Measurements from ENCODE around the gene ANKS1B. TPM values are rescaled to one million over a fixed set of nuclear protein-coding genes. Genes with fewer than 3 reads are reported as not detected.
A peak's percentile ranks its signal among the peaks of the same experiment; 100 is the strongest.

ANKS1B gene
- total RNA-seq, 1 donor from 2014 or later = 2.4 TPM

DNA sequence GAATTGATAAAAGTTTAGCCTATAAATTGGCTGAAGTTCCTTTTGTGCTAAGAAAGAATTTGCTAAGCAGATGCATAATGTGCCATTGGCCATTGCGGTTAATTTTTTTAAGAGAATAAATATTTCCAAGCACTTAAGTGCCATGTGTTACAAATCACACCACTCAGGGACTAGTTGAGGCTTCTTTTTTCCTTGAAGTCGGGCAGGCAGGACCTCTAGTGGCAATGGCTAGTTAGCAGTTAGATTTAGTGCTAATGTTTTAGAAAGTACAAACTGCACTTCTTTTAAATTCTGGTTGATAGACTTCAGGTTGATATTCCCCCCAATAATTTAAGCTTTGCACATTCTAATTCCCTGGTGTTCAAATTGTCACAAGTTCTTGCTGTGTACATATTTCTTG, 1045.4 kb downstream of the ANKS1B start:
- Histone ChIP-seq H3K4me1 (ENCODE audit: insufficient read depth, low read length) (no peaks in the 10 kb centered on the region), H2AFZ (ENCODE audit: low read depth, low read length) (no peak overlapping the region), H3K9me3 (ENCODE audit: insufficient read depth, low read depth, low read length) (no peaks in the 10 kb centered on the region), H3K36me3 (ENCODE audit: insufficient read depth, low read length) (no peaks in the 10 kb centered on the region), H3K4me3 (ENCODE audit: insufficient read depth, low read depth, low read length) (no peak overlapping the region), H3K27ac (ENCODE audit: low read depth, low read length) (no peak overlapping the region), H4K20me1 (ENCODE audit: insufficient read depth, low read length) (no peaks in the 10 kb centered on the region), H3K27me3 (ENCODE audit: insufficient read depth, low read length) (no peaks in the 10 kb centered on the region), H3K79me2 (ENCODE audit: insufficient read depth, low read length) (no peaks in the 10 kb centered on the region), H3K4me2 (ENCODE audit: low read length) (no peak overlapping the region), H3K9ac (ENCODE audit: low read length) (no peak overlapping the region)
- Mint-ChIP-seq H3K36me3 (ENCODE audit: low read depth, unreplicated experiment) (no peaks in the 10 kb centered on the region), H3K9me3 (ENCODE audit: unreplicated experiment) (peaks cover 7% of the 10 kb centered on the region), H3K4me1 (ENCODE audit: low read depth, unreplicated experiment) (peaks cover 4% of the 10 kb centered on the region), H3K27ac (ENCODE audit: unreplicated experiment) (no peak overlapping the region), H3K27me3 (ENCODE audit: low read depth, unreplicated experiment) (no peaks in the 10 kb centered on the region), H3K4me3 (ENCODE audit: unreplicated experiment) (no peak overlapping the region)
- DNase-seq (ENCODE audit: low read depth) (peak; percentile 42), FAIRE-seq (no peak)
- no peak for TF ChIP-seq EZH2 (IDR thresholded peaks at IDR 0.05; ENCODE audit: insufficient read depth, low read length)
- TF ChIP-seq, protein P1, sequence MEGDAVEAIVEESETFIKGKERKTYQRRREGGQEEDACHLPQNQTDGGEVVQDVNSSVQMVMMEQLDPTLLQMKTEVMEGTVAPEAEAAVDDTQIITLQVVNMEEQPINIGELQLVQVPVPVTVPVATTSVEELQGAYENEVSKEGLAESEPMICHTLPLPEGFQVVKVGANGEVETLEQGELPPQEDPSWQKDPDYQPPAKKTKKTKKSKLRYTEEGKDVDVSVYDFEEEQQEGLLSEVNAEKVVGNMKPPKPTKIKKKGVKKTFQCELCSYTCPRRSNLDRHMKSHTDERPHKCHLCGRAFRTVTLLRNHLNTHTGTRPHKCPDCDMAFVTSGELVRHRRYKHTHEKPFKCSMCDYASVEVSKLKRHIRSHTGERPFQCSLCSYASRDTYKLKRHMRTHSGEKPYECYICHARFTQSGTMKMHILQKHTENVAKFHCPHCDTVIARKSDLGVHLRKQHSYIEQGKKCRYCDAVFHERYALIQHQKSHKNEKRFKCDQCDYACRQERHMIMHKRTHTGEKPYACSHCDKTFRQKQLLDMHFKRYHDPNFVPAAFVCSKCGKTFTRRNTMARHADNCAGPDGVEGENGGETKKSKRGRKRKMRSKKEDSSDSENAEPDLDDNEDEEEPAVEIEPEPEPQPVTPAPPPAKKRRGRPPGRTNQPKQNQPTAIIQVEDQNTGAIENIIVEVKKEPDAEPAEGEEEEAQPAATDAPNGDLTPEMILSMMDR (IDR thresholded peaks at IDR 0.05; ENCODE audit: insufficient read depth, low read depth, low read length) = peak; percentile 77

DNA sequence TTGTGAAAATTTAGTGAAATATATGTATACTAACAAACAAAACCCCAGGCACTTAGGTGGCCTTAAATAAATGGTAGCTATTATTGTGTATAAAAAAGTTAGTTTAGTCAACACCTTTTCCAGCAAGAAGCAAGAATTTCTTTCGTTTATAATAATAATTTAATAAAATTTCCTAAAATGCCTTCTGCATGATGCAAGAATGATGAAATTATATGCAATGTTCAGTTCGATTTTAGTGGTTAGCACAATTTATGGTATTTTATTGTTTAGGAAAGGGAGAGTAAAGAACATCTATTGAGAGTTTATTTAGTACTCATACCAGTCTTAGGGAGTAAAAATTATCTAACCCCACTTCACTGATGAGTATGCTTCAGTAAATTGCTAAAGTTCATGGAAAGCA, 1048.9 kb downstream of the ANKS1B start:
- Histone ChIP-seq H3K4me2 (ENCODE audit: low read length) (no peak overlapping the region), H2AFZ (ENCODE audit: low read depth, low read length) (no peak overlapping the region), H3K9me3 (ENCODE audit: insufficient read depth, low read depth, low read length) (no peaks in the 10 kb centered on the region), H4K20me1 (ENCODE audit: insufficient read depth, low read length) (no peaks in the 10 kb centered on the region), H3K9ac (ENCODE audit: low read length) (no peak overlapping the region), H3K4me1 (ENCODE audit: insufficient read depth, low read length) (no peaks in the 10 kb centered on the region), H3K27ac (ENCODE audit: low read depth, low read length) (no peak overlapping the region), H3K79me2 (ENCODE audit: insufficient read depth, low read length) (no peaks in the 10 kb centered on the region), H3K4me3 (ENCODE audit: insufficient read depth, low read depth, low read length) (no peak overlapping the region), H3K27me3 (ENCODE audit: insufficient read depth, low read length) (no peaks in the 10 kb centered on the region), H3K36me3 (ENCODE audit: insufficient read depth, low read length) (no peaks in the 10 kb centered on the region)
- no peak overlapping the region for H3K4me3 Mint-ChIP-seq (ENCODE audit: unreplicated experiment)
- peaks cover 9% of the 10 kb centered on the region for H3K4me1 Mint-ChIP-seq (ENCODE audit: low read depth, unreplicated experiment)
- H3K9me3 Mint-ChIP-seq (ENCODE audit: unreplicated experiment) = peaks cover 7% of the 10 kb centered on the region
- H3K36me3 Mint-ChIP-seq (ENCODE audit: low read depth, unreplicated experiment) = no peaks in the 10 kb centered on the region
- FAIRE-seq (no peak), DNase-seq (ENCODE audit: low read depth) (no peak)
- TF ChIP-seq, protein P1 (IDR thresholded peaks at IDR 0.05; ENCODE audit: insufficient read depth, low read depth, low read length) = no peak
- TF ChIP-seq EZH2 (IDR thresholded peaks at IDR 0.05; ENCODE audit: insufficient read depth, low read length) = no peak
- no peak overlapping the region for H3K27ac Mint-ChIP-seq (ENCODE audit: unreplicated experiment)
- H3K27me3 Mint-ChIP-seq (ENCODE audit: low read depth, unreplicated experiment) = no peaks in the 10 kb centered on the region

DNA sequence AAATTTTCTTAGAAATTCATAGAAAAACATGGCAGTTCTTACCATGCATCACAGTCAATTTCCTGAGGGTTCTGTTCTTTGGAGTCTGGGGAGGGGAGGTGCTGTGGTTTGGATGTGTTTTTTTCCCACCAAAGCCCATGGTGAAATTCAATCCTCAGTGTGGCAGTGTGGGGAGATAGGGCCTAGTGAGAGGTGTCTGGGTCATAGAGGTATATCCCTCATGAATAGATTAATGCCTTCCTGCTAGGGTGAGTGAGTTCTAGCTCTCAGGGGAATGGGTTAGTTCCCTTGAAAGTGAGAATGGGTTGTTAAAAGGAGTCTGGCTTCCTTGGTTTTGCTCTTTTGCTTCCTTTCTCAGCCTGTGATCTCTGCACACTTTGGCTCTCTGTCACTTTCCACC, 1061.9 kb downstream of the ANKS1B start:
- H3K9me3 Mint-ChIP-seq (ENCODE audit: unreplicated experiment) = peaks cover 11% of the 10 kb centered on the region
- Histone ChIP-seq H2AFZ (ENCODE audit: low read depth, low read length) (no peak overlapping the region), H3K4me3 (ENCODE audit: insufficient read depth, low read depth, low read length) (no peak overlapping the region), H3K27me3 (ENCODE audit: insufficient read depth, low read length) (no peaks in the 10 kb centered on the region), H3K4me1 (ENCODE audit: insufficient read depth, low read length) (no peaks in the 10 kb centered on the region), H3K36me3 (ENCODE audit: insufficient read depth, low read length) (no peaks in the 10 kb centered on the region), H3K9ac (ENCODE audit: low read length) (no peak overlapping the region), H3K9me3 (ENCODE audit: insufficient read depth, low read depth, low read length) (no peaks in the 10 kb centered on the region), H3K79me2 (ENCODE audit: insufficient read depth, low read length) (no peaks in the 10 kb centered on the region), H3K4me2 (ENCODE audit: low read length) (no peak overlapping the region), H4K20me1 (ENCODE audit: insufficient read depth, low read length) (no peaks in the 10 kb centered on the region), H3K27ac (ENCODE audit: low read depth, low read length) (no peak overlapping the region)
- FAIRE-seq (no peak), DNase-seq (ENCODE audit: low read depth) (no peak)
- H3K4me1 Mint-ChIP-seq (ENCODE audit: low read depth, unreplicated experiment) = no peaks in the 10 kb centered on the region
- TF ChIP-seq, protein P1 (IDR thresholded peaks at IDR 0.05; ENCODE audit: insufficient read depth, low read depth, low read length) = no peak
- TF ChIP-seq EZH2 (IDR thresholded peaks at IDR 0.05; ENCODE audit: insufficient read depth, low read length) = no peak
- no peak overlapping the region for H3K4me3 Mint-ChIP-seq (ENCODE audit: unreplicated experiment)
- no peak overlapping the region for H3K27ac Mint-ChIP-seq (ENCODE audit: unreplicated experiment)
- no peaks in the 10 kb centered on the region for H3K36me3 Mint-ChIP-seq (ENCODE audit: low read depth, unreplicated experiment)
- H3K27me3 Mint-ChIP-seq (ENCODE audit: low read depth, unreplicated experiment) = no peaks in the 10 kb centered on the region
